K562 (cell line): ENCODE data around the gene MICAL2. TPM values are rescaled to one million over a fixed set of nuclear protein-coding genes. Genes with fewer than 3 reads are reported as not detected.

Experiments
- ARID1B ChIP-seq: fragments of 450-650 bp; IDR thresholded peaks from 2 replicates; pipeline ENCODE4 v1.6.1; 2016; ENCODE audit warnings: antibody characterized with exemption, mild to moderate bottlenecking, inconsistent platforms
- C11orf30 ChIP-seq: fragments of 450-650 bp; IDR thresholded peaks from 2 replicates; pipeline ENCODE4 v1.6.1; 2016; ENCODE audit warnings: low read depth, mild to moderate bottlenecking
- CBX1 ChIP-seq: sonication (generic); IDR thresholded peaks from 2 replicates; pipeline ENCODE4 v1.6.1; 2016; ENCODE audit warnings: antibody characterized with exemption, low read depth, mild to moderate bottlenecking
- CREB3 ChIP-seq: fragments of 450-650 bp; conservative IDR thresholded peaks from 2 replicates; pipeline ENCODE4 v1.6.1; 2016; ENCODE audit warnings: missing genetic modification characterization, low read depth, mild to moderate bottlenecking, missing compliant biosample characterization, moderate library complexity
- CREB5 ChIP-seq: fragments of 250-450 bp; sonication (Bioruptor Pico); IDR thresholded peaks from 2 replicates; pipeline ENCODE4 v1.5.0; 2020; ENCODE audit warnings: mild to moderate bottlenecking
- CTCFL ChIP-seq: IDR thresholded peaks from 2 replicates; pipeline ENCODE4 v1.6.1; 2011; ENCODE audit warnings: borderline replicate concordance, low read depth, mild to moderate bottlenecking, moderate library complexity, low read length; ENCODE audit not compliant: insufficient read depth, poor library complexity, severe bottlenecking
- DEAF1 ChIP-seq: fragments of 450-650 bp; formaldehyde crosslinking; IDR thresholded peaks from 2 replicates; pipeline ENCODE4 v1.4.0; 2020; ENCODE audit warnings: mild to moderate bottlenecking, moderate library complexity
- HNRNPUL1 ChIP-seq: fragments of 200-400 bp; formaldehyde crosslinking; IDR thresholded peaks from 2 replicates; pipeline ENCODE4 v1.6.1; 2017; ENCODE audit warnings: low read length
- L3MBTL2 ChIP-seq: fragments of 450-650 bp; IDR thresholded peaks from 2 replicates; pipeline ENCODE4 v1.6.1; 2016; ENCODE audit warnings: mild to moderate bottlenecking, moderate library complexity
- PHB2 ChIP-seq: fragments of 450-650 bp; IDR thresholded peaks from 2 replicates; pipeline ENCODE4 v1.6.1; 2017; ENCODE audit warnings: low read depth
- SMAD1 ChIP-seq: fragments of 150-350 bp; IDR thresholded peaks from 2 replicates; pipeline ENCODE4 v1.6.1; 2014; ENCODE audit warnings: low read length, low read depth; ENCODE audit not compliant: partially characterized antibody
- SRSF7 ChIP-seq: fragments of 200-400 bp; formaldehyde crosslinking; optimal IDR thresholded peaks from 2 replicates; pipeline ENCODE3; 2017; ENCODE audit warnings: mild to moderate bottlenecking, low read depth, low read length
- TGIF2 ChIP-seq: sonication (generic); formaldehyde crosslinking; IDR thresholded peaks from 2 replicates; pipeline ENCODE4 v1.8.1; 2022; ENCODE audit warnings: mild to moderate bottlenecking, missing genetic modification reagents, moderate library complexity
- ZNF24 ChIP-seq: fragments of 450-650 bp; IDR thresholded peaks from 2 replicates; pipeline ENCODE4 v1.6.1; 2016
- ZNF609 ChIP-seq: sonication (generic); formaldehyde crosslinking; IDR thresholded peaks from 2 replicates; pipeline ENCODE4 v1.8.1; 2023; ENCODE audit warnings: missing genetic modification reagents, mild to moderate bottlenecking, borderline replicate concordance
- polyA plus RNA-seq, 8 experiments: library from polyadenylated mRNA; depleted of rRNA in 4 of 8; stranded (reverse) in 5 of 8; unstranded in 3 of 8; fragments of >200 nt; fragmentation: Nextera tagmentation in 2 of 8; fragmentation: Illumina TruSeq in 1 of 8; extraction: Ambion mirVana in 2 of 8; extraction: Trizol in 1 of 8; gene quantifications; 2 replicates each; pipeline versions ENCODE4 v1.2.1 to v1.2.3, GENCODE V29; 2011 to 2014; ENCODE audit warnings: inconsistent platforms in 1 of 8, missing spikeins in 1 of 8
- total RNA-seq, 7 experiments: library from RNA; depleted of rRNA in 6 of 7; stranded (reverse); fragments of >200 nt in 6 of 7; fragmentation: Illumina TruSeq in 2 of 7; extraction: Trizol in 2 of 7; gene quantifications; 2 replicates each; pipeline versions ENCODE4 v1.2.1 to v1.2.3, GENCODE V29; 2011 to 2021; ENCODE audit warnings: low replicate concordance in 1 of 7

MICAL2 gene
- total and polyA plus RNA-seq, 9 of the 15 experiments (the other 6 are each of a cell fraction or from before 2014, with no cell fraction given) = 4.7 to 64.2 (median 33.6) TPM

- TF ChIP-seq CREB5 (CRISPR knock-in tag) (0 out of 2 replicates have a peak, but pooled peaks have one; percentile 19), ZNF609 (CRISPR knock-in tag) (no peak; the same call in 1 of the 2 replicates), ARID1B (peak; percentile 100), CTCFL (no peak), CREB3 (peak; percentile 76; the same call in 1 of the 2 replicates), L3MBTL2 (peak; percentile 93), SMAD1 (peak; percentile 96), SRSF7 (no peak), ZNF24 (peak; percentile 74), HNRNPUL1 (no peak), DEAF1 (CRISPR knock-in tag) (no peak), TGIF2 (CRISPR knock-in tag) (no peak), CBX1 (0 out of 2 replicates have a peak, but pooled peaks have one; percentile 43), C11orf30 (no peak), PHB2 (peak; percentile 99)
Observed at GRCh38 chr11:12200991-12201985, 90.9 kb downstream of the MICAL2 start (continued).
